Osteoblast (primary cell): ENCODE data around the gene ACE. TPM values are rescaled to one million over a fixed set of nuclear protein-coding genes. Genes with fewer than 3 reads are reported as not detected.

ENCODE experiments used
- DNase-seq: peaks from one replicate; pipeline ENCODE4 v3.0.0; 2011; ENCODE audit warnings: low spot score, mixed read lengths; ENCODE audit not compliant: insufficient read length; ENCODE audit errors: missing footprints
- H2AFZ ChIP-seq: 2 replicates; pipeline ENCODE4 v1.6.0; 2011; ENCODE audit warnings: mild to moderate bottlenecking, low read length
- H3K27ac ChIP-seq: 2 replicates; pipeline ENCODE4 v1.5.1; 2011; ENCODE audit warnings: mild to moderate bottlenecking, low read depth, low read length, moderate library complexity
- H3K27me3 ChIP-seq: 2 replicates; pipeline ENCODE4 v1.6.0; 2012; ENCODE audit warnings: mild to moderate bottlenecking, control low read depth, inconsistent platforms, low read length, moderate library complexity; ENCODE audit not compliant: insufficient read depth
- H3K36me3 ChIP-seq: 2 replicates; pipeline ENCODE4 v1.5.1; 2011; ENCODE audit warnings: mild to moderate bottlenecking, low read length, control low read depth, moderate library complexity; ENCODE audit not compliant: insufficient read depth
- H3K4me1 ChIP-seq: 2 replicates; pipeline ENCODE4 v1.5.1; 2011; ENCODE audit warnings: mild to moderate bottlenecking, low read length, control low read depth, moderate library complexity; ENCODE audit not compliant: insufficient read depth
- H3K4me2 ChIP-seq: 2 replicates; pipeline ENCODE4 v1.6.0; 2011; ENCODE audit warnings: mild to moderate bottlenecking, low read length; ENCODE audit not compliant: insufficient read depth
- H3K4me3 ChIP-seq: fragments of 200-600 bp; sonication (generic); 3 replicates; pipeline ENCODE4 v1.5.1; 2012; ENCODE audit warnings: mild to moderate bottlenecking, low read length, inconsistent platforms; ENCODE audit not compliant: insufficient read depth
- H3K79me2 ChIP-seq: 2 replicates; pipeline ENCODE4 v1.6.0; 2012; ENCODE audit warnings: mild to moderate bottlenecking, low read length, control low read depth, inconsistent platforms; ENCODE audit not compliant: insufficient read depth
- H3K9me3 ChIP-seq: 2 replicates; pipeline ENCODE4 v1.5.1; 2011; ENCODE audit warnings: low read depth, low read length, control low read depth
- H4K20me1 ChIP-seq: 2 replicates; pipeline ENCODE4 v1.6.0; 2012; ENCODE audit warnings: mild to moderate bottlenecking, low read length, control low read depth; ENCODE audit not compliant: insufficient read depth
- CTCF ChIP-seq: IDR thresholded peaks from 2 replicates; pipeline ENCODE4 v1.5.1; 2011; ENCODE audit warnings: mild to moderate bottlenecking, low read depth, low read length, moderate library complexity; ENCODE audit errors: extremely low read depth
- total RNA-seq: library from RNA; depleted of rRNA; stranded (reverse); fragments of >200 nt; gene quantifications from 2 replicates; pipeline ENCODE4 v1.2.3, GENCODE V29; 2012

Gene ACE
- total RNA-seq, 1 donor = 10.1 TPM

- Histone ChIP-seq H2AFZ (no peak overlapping the region), H3K4me1 (peaks cover 13% of the 10 kb centered on the region), H3K79me2 (no peaks in the 10 kb centered on the region), H3K36me3 (no peaks in the 10 kb centered on the region), H3K4me3 (no peak overlapping the region), H3K27ac (no peak overlapping the region), H4K20me1 (no peaks in the 10 kb centered on the region), H3K27me3 (no peaks in the 10 kb centered on the region), H3K9me3 (no peaks in the 10 kb centered on the region), H3K4me2 (no peak overlapping the region)
- TF ChIP-seq CTCF = no peak
- DNase-seq = peak; percentile 70
These were observed 36.0 kb upstream of the ACE start for GRCh38 chr17:63440770-63441335.

GRCh38 chr17:63441654-63442053 is 35.2 kb upstream of the ACE start:
- DNase-seq = peak; percentile 65
- Histone ChIP-seq H4K20me1 (no peaks in the 10 kb centered on the region), H3K27me3 (no peaks in the 10 kb centered on the region), H3K27ac (no peak overlapping the region), H2AFZ (no peak overlapping the region), H3K9me3 (no peaks in the 10 kb centered on the region), H3K79me2 (no peaks in the 10 kb centered on the region), H3K4me3 (no peak overlapping the region), H3K4me1 (peaks cover 17% of the 10 kb centered on the region), H3K36me3 (no peaks in the 10 kb centered on the region), H3K4me2 (no peak overlapping the region)
- TF ChIP-seq CTCF = no peak

- Histone ChIP-seq H3K27me3 (no peaks in the 10 kb centered on the region), H3K27ac (no peak overlapping the region), H3K4me3 (no peak overlapping the region), H3K9me3 (no peaks in the 10 kb centered on the region), H2AFZ (no peak overlapping the region), H4K20me1 (no peaks in the 10 kb centered on the region), H3K79me2 (no peaks in the 10 kb centered on the region), H3K4me1 (peaks cover 19% of the 10 kb centered on the region), H3K36me3 (no peaks in the 10 kb centered on the region), H3K4me2 (no peak overlapping the region)
- DNase-seq = peak; percentile 60
- TF ChIP-seq CTCF = no peak
These were observed 34.8 kb upstream of the ACE start for GRCh38 chr17:63442074-63442473.

GRCh38 chr17:63442549-63443035 is 34.3 kb upstream of the ACE start:
- Histone ChIP-seq H3K4me2 (no peak overlapping the region), H3K27me3 (no peaks in the 10 kb centered on the region), H3K79me2 (no peaks in the 10 kb centered on the region), H3K4me3 (no peak overlapping the region), H4K20me1 (no peaks in the 10 kb centered on the region), H3K9me3 (no peaks in the 10 kb centered on the region), H3K4me1 (peaks cover 25% of the 10 kb centered on the region), H3K36me3 (no peaks in the 10 kb centered on the region), H2AFZ (no peak overlapping the region), H3K27ac (no peak overlapping the region)
- peak; percentile 7 for TF ChIP-seq CTCF
- DNase-seq = peak; percentile 93
